Adrenal gland (tissue), 5 donors: ENCODE measurements around the gene PEX14.
"Not testable (repeated sequence)": the region's sequence is repeated elsewhere in the genome, so short reads cannot be mapped to it uniquely, and the experiment has no call there.

Experiments
- CTCF ChIP-seq, 6 experiments: fragments of 450-650 bp in 4 of 6; fragments of 200-600 bp in 2 of 6; sonication (generic) in 1 of 6; IDR thresholded peaks; 1 replicate in 5 of 6; 2 replicates in 1 of 6; pipeline versions ENCODE4 v1.5.1 to v1.8.0; 2016 to 2021; ENCODE audit warnings: antibody characterized with exemption in 6 of 6, mild to moderate bottlenecking in 2 of 6, moderate library complexity in 1 of 6
- POLR2A ChIP-seq, 2 donors: fragments of 450-650 bp; IDR thresholded peaks; one replicate each; pipeline ENCODE4 v1.6.1; 2017; ENCODE audit warnings: antibody characterized with exemption in 2 of 2, mild to moderate bottlenecking in 2 of 2, moderate library complexity in 1 of 2
- donor health status: DM: no; HTN: no; CAD: no.

- not testable (repeated sequence) for TF ChIP-seq CTCF, POLR2A (IDR thresholded peaks at IDR 0.05)
These were observed 48.8 kb upstream of the PEX14 start for GRCh38 chr1:10425826-10426534.
